HG03280 (cell line): ENCODE data around the gene MRPL42.
"Not testable (repeated sequence)": the region's sequence is repeated elsewhere in the genome, so short reads cannot be mapped to it uniquely, and the experiment has no call there.

Source experiments
- ATAC-seq: cut with Tn5 transposase; IDR thresholded peaks from one replicate; pipeline ENCODE4 v1.9.1; 2021; ENCODE audit warnings: mild to moderate bottlenecking, moderate library complexity; ENCODE audit not compliant: unreplicated experiment

MRPL42 gene

GRCh38 chr12:93467351-93468007 is at the start of gene MRPL42:
TSS of gene MRPL42 (plus strand) at chr12:93467514. CDS start at chr12:93469286, 1,772 bp downstream.
- peak; percentile 92 for ATAC-seq

- ATAC-seq, result no peak
These were observed 49.3 kb upstream of the MRPL42 start for GRCh38 chr12:93417967-93418480.

GRCh38 chr12:93419388-93420034 is 47.8 kb upstream of the MRPL42 start:
- ATAC-seq, result peak; percentile 45

- no peak for ATAC-seq
These were observed 45.3 kb upstream of the MRPL42 start for GRCh38 chr12:93422050-93422449.

- no peak for ATAC-seq
These were observed 41.4 kb upstream of the MRPL42 start for GRCh38 chr12:93425736-93426411.

- no peak for ATAC-seq
These were observed 40.9 kb upstream of the MRPL42 start for GRCh38 chr12:93426412-93426805.

GRCh38 chr12:93427779-93428564 is 39.3 kb upstream of the MRPL42 start:
- ATAC-seq, result no peak

GRCh38 chr12:93429448-93429847 is 37.9 kb upstream of the MRPL42 start:
- ATAC-seq, result no peak

- no peak for ATAC-seq
These were observed 37.5 kb upstream of the MRPL42 start for GRCh38 chr12:93429852-93430251.

GRCh38 chr12:93430280-93430679 is 37.0 kb upstream of the MRPL42 start:
- no peak for ATAC-seq

GRCh38 chr12:93432031-93432430 is 35.3 kb upstream of the MRPL42 start:
- not testable (repeated sequence) for ATAC-seq

GRCh38 chr12:93434256-93434865 is 33.0 kb upstream of the MRPL42 start:
- no peak for ATAC-seq

- no peak for ATAC-seq
These were observed 28.9 kb upstream of the MRPL42 start for GRCh38 chr12:93438266-93439050.

- ATAC-seq, result no peak
These were observed 27.1 kb upstream of the MRPL42 start for GRCh38 chr12:93440043-93440835.

- no peak for ATAC-seq
These were observed 26.2 kb upstream of the MRPL42 start for GRCh38 chr12:93441081-93441616.

- peak; percentile 77 for ATAC-seq
These were observed 25.5 kb upstream of the MRPL42 start, which contains the start of gene UBE2N for GRCh38 chr12:93441617-93442410. TSS of gene UBE2N (minus strand) at chr12:93441947. CDS start at chr12:93441884, 63 bp downstream.

- ATAC-seq, result no peak
These were observed 24.6 kb upstream of the MRPL42 start for GRCh38 chr12:93442411-93443340.
